ENCODE data around the gene OGT. TPM values are rescaled to one million over a fixed set of nuclear protein-coding genes. Genes with fewer than 3 reads are reported as not detected.

Gene OGT
- 26.4 to 41.9 TPM (median 39.8 TPM) in 5 replicates for total RNA-seq (2022; extraction: Qiagen RNA extraction)

GRCh38 chrX:71532753-71533425 is at the start of gene OGT:
Gene OGT (plus strand): TSS chrX:71533104. CDS start chrX:71533300, 196 bp downstream.

GRCh38 chrX:71578253-71579135 is 45.6 kb downstream of the OGT start, which contains the start of gene GCNA:
Gene GCNA (plus strand): TSS chrX:71578437. CDS start chrX:71580822, 2,385 bp downstream.

GRCh38 chrX:71618303-71618721 is 85.4 kb downstream of the OGT start, which contains the start of gene CXCR3:
Gene CXCR3 (minus strand): TSS chrX:71618511. CDS start chrX:71618449, 62 bp downstream.

Other genes with a start within 250 kb of the OGT start
- gene NONO, start 249.5 kb upstream of the OGT start, total RNA-seq (2022; extraction: Qiagen RNA extraction) = 344 to 374 TPM (median 349 TPM) in 5 replicates
- 0.84 to 1.1 TPM (median 0.90 TPM) in 5 replicates for gene ITGB1BP2, start 231.4 kb upstream of the OGT start, total RNA-seq (2022; extraction: Qiagen RNA extraction)
- gene TAF1, start 166.7 kb upstream of the OGT start, total RNA-seq (2022; extraction: Qiagen RNA extraction) = 12.9 to 24.9 TPM (median 15.1 TPM) in 5 replicates
- gene GCNA, start 45.3 kb downstream of the OGT start, total RNA-seq (2022; extraction: Qiagen RNA extraction) = 1.5 to 2.0 TPM (median 1.9 TPM) in 5 replicates
- gene CXCR3, start 85.4 kb downstream of the OGT start, total RNA-seq (2022; extraction: Qiagen RNA extraction) = 0.08 to 0.09 TPM (median 0.09 TPM) in 4 of 5 replicates, not detected in the other
- not detected in 5 replicates for gene CXorf49, start 185.2 kb downstream of the OGT start, total RNA-seq (2022; extraction: Qiagen RNA extraction)
- gene CXorf49B, start 230.2 kb downstream of the OGT start, total RNA-seq (2022; extraction: Qiagen RNA extraction) = not detected in 5 replicates

Data from A549 treated with Hydrocortisone at 1 μM for 4 hours (cell line).